KBM-7 (cell line): ENCODE data around the gene GTF2B.
"Not testable (repeated sequence)": the region's sequence is repeated elsewhere in the genome, so short reads cannot be mapped to it uniquely, and the experiment has no call there.

Experiments
- DNase-seq: peaks from one replicate; pipeline ENCODE4 v3.0.0-alpha.2; 2015
- in situ Hi-C: fragments of 300-500 bp; cut with MboI; formaldehyde crosslinking; loops from 2 replicates; pipeline ENCODE4 v1.14.3; 2020; ENCODE audit warnings: low sequenced_read_pairs, low pct_unique_long_range_greater_than_20kb, mixed read lengths

The GTF2B gene

GRCh38 chr1:88890131-88890530 lies 1.2 kb downstream of the GTF2B start:
- in situ Hi-C loops: no loop called here

GRCh38 chr1:88888750-88889149 lies 2.6 kb downstream of the GTF2B start:
- DNase-seq: peak; percentile 16
- in situ Hi-C loops: no loop called here

More at GRCh38 chr1:88890131-88890530, 1.2 kb downstream of the GTF2B start:
- no peak for DNase-seq

GRCh38 chr1:88885933-88886332 lies 5.4 kb downstream of the GTF2B start:
- in situ Hi-C loops: no loop called here

GRCh38 chr1:88883156-88883555 lies 8.2 kb downstream of the GTF2B start:
- in situ Hi-C loops: no loop called here
- no peak for DNase-seq

More at GRCh38 chr1:88885933-88886332, 5.4 kb downstream of the GTF2B start:
- DNase-seq: no peak

GRCh38 chr1:88880717-88881116 lies 10.7 kb downstream of the GTF2B start:
- DNase-seq, in situ Hi-C loops: not testable (repeated sequence)

GRCh38 chr1:88878731-88879130 lies 12.6 kb downstream of the GTF2B start:
- no peak for DNase-seq
- in situ Hi-C loops: no loop called here

GRCh38 chr1:88877911-88878310 lies 13.5 kb downstream of the GTF2B start:
- no peak for DNase-seq
- in situ Hi-C loops: no loop called here

- in situ Hi-C loops: no loop called here
- DNase-seq: peak; percentile 38
These were observed 14.0 kb downstream of the GTF2B start for GRCh38 chr1:88877382-88877825.

GRCh38 chr1:88876573-88877365 lies 14.6 kb downstream of the GTF2B start:
- DNase-seq: no peak
- in situ Hi-C loops: no loop called here

- in situ Hi-C loops: no loop called here
- no peak for DNase-seq
These were observed 15.8 kb downstream of the GTF2B start for GRCh38 chr1:88875595-88875994.

GRCh38 chr1:88873737-88874349 lies 17.5 kb downstream of the GTF2B start:
- in situ Hi-C loops: no loop called here

GRCh38 chr1:88869644-88870043 lies 21.7 kb downstream of the GTF2B start:
- DNase-seq, in situ Hi-C loops: not testable (repeated sequence)

More at GRCh38 chr1:88873737-88874349, 17.5 kb downstream of the GTF2B start:
- DNase-seq: peak; percentile 57

- in situ Hi-C loops: no loop called here
- no peak for DNase-seq
These were observed 23.4 kb downstream of the GTF2B start for GRCh38 chr1:88867743-88868521.

GRCh38 chr1:88851303-88852063 lies 39.9 kb downstream of the GTF2B start:
- in situ Hi-C loops: no loop called here
- DNase-seq: no peak

- in situ Hi-C loops: no loop called here
- DNase-seq: no peak
These were observed 43.7 kb downstream of the GTF2B start for GRCh38 chr1:88847643-88848042.

- DNase-seq: no peak
- in situ Hi-C loops: no loop called here
These were observed 65.6 kb downstream of the GTF2B start for GRCh38 chr1:88825721-88826120.

- DNase-seq, in situ Hi-C loops: not testable (repeated sequence)
These were observed 71.7 kb downstream of the GTF2B start for GRCh38 chr1:88819642-88820041.

GRCh38 chr1:88813471-88813870 lies 77.9 kb downstream of the GTF2B start:
- no peak for DNase-seq
- in situ Hi-C loops: no loop called here

- in situ Hi-C loops: no loop called here
These were observed 79.0 kb downstream of the GTF2B start for GRCh38 chr1:88812366-88812765.

More at GRCh38 chr1:88812366-88812765, 79.0 kb downstream of the GTF2B start:
- no peak for DNase-seq
